Germinal center (tissue), 1 donor: ENCODE results near the gene SPG21.
"Not testable (repeated sequence)": the region's sequence is repeated elsewhere in the genome, so short reads cannot be mapped to it uniquely, and the experiment has no call there.

Source experiments
- DNase-seq: peaks from one replicate; pipeline ENCODE4 v3.0.0; 2012; ENCODE audit warnings: mixed read lengths, low spot score

Gene SPG21, protein sequence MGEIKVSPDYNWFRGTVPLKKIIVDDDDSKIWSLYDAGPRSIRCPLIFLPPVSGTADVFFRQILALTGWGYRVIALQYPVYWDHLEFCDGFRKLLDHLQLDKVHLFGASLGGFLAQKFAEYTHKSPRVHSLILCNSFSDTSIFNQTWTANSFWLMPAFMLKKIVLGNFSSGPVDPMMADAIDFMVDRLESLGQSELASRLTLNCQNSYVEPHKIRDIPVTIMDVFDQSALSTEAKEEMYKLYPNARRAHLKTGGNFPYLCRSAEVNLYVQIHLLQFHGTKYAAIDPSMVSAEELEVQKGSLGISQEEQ

DNA sequence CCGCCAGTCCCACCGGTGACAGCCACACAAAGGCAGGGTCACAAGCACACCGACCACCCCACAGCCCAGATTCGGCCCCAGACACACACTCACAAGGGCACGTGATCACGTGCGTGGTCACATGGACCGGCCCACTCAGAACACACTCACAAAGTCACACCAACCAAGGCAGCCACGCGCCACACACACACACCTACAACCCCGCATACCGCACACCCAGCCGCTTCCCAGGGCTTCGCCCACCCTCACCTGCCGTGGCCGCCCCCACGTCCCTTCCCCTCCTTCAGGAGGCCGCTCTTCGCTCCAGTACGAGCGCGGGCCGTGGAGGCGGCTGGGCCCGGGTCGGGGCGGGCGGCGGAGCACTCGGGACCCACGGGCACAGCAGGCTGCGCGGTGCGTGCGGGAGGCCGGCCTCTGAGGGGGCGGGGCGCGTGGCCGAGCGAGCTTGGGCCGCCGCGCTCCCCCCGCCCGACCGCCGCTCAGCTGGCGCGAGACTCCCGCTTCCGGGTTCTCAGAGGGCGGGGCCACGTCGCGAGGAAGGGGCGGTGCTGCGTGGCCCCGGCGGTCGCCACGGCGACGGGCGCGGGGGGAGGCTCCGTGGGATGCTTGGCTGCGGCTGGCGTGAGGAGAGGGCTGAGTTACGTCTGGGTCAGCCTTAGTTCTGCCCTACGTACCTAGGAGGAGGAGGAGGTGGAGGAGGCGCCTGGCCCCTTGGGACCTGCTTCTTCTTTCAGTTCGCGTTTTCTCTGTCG is at the start of gene SPG21:
Gene SPG21 (minus strand): TSS at position 499 of the 752 bp plus-strand sequence. CDS start 6,345 bp downstream, outside the sequence.
- DNase-seq = peak; percentile 97

DNA sequence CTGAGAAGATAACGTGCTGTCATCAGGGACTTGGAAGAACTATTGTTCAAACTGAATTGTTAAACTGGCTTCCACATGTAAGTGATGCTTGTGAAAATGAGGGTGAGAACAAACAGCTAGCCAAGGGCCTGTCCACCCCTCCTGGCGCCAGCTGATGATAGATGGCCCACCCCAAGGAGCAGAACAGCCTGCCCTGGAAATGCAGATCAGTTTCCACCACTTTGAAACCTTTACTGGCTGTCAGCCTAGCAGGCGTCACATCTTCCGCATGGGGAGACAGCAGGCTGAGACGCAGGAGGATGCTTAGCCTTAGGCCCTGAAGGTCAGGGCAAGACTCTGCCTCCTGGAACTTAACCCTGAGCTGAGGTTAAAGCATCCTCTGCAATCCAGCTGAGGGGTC is 49.1 kb upstream of the SPG21 start:
- DNase-seq = no peak

DNA sequence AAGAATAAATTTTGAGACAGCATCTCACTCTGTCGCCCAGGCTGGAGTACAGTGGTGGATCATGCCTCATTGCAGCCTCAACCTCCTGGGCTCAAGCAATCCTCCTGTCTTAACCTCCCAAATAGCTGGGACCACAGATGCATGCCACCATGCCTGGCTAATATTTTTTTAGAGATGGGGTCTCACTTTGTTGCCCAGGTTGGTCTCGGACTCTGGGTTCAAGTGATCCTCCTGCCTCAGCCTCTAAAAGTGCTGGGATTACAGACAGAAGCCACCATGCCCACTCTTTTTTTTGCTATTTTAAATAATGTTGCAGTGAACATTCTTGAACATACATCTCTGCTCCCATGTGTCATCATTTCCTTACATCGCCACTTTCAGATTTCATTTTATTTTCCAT is 48.7 kb upstream of the SPG21 start:
- no peak for DNase-seq

DNA sequence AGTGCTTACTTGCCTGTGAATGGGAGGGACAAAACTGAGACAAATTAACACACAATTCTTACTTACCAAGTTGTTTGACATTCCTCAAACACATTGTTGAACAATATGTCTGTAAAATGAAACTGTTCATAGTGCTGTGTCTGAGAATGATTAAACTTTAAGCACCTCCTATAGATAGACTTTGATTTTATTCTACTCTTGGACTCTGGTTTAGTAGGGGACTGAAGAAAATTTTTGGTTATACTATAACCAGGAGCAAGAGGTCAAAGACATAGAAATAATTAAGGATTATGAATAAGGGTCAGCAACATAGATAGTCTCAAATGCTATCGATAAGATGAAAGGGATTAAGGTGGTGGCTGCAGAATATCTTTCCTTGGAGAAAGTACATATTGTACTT is 47.6 kb upstream of the SPG21 start:
- DNase-seq = no peak

DNA sequence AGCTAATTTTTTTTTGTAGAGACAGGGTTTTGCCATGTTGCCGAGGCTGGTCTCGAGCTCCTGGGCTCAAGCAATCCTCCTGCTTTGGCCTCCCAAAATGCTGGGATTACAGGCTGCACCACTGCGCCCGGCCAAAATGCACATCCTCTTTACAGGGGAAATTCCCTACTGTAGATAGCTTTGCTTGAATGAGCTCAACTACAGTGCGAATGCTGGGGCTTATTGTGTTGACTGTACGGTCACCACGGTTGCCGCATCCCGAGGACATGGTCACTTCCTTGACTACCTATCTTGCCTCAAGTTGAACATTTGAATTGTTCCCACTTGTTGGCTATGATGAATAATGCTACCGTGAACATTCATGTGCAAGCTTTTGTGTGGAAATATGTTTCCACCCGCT is 45.0 kb upstream of the SPG21 start:
- DNase-seq = no peak

DNA sequence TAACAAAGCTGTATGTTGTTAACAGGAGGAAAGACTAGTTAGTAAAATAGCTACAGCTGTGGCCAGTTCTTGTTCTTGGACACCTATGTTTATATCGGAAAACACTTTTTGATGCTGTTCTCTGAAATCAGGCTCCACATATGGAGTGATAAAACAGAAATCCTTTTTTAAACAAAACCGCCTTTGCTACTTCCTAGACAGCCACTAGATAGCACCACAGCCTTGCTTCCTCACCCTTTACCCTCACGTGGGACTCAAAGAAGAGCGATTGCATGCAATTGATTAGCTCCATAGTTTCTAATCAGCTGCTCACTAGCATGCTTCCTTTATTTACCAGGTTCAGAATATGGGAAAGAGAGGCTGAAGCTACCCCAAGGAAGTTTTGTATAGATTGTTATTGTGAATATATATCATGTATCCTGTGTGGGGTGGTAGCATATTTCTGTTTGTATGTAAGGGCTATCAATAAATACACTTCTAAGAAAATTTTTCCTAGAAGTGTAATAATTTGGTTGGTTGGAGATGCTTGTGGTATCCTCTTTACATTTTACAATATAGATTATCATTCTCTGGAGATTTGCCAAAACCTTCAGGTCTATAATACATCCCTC is 44.0 kb upstream of the SPG21 start:
- DNase-seq = peak; percentile 46

DNA sequence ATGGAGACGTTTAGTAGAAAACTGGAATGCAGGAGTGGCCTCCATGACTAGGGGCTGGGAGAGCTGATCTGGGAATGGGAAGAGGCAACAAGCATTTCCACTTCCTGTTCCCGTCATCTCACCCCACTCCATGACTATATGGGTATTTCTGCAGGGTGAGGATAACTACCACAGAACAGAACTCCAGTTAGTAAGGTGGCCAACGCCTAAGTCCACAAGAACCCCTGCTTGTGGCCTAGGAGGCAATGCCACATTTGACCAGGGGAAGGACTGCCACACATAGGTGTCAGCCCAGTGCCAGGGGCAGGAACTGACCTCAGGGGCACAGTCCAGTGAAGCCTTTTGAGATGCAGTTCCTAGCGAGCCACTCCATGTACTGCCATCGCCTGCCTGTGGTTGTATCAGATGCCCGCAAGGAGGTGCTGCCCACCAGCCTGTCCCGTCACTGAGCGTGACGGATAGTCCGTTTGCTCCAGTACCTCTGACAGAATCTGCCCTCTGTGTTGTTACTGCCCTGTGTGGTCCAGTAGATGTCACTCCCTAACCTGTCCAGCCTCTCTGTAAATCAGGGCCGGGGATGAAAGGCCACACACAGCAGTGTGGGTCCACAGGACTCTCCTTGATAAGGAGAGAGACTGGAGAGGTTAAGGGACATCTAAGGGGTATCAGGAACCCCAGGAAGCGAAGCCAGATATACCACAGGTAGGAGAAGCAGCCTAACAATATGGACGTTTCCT is 43.3 kb upstream of the SPG21 start:
- peak; percentile 57 for DNase-seq

DNA sequence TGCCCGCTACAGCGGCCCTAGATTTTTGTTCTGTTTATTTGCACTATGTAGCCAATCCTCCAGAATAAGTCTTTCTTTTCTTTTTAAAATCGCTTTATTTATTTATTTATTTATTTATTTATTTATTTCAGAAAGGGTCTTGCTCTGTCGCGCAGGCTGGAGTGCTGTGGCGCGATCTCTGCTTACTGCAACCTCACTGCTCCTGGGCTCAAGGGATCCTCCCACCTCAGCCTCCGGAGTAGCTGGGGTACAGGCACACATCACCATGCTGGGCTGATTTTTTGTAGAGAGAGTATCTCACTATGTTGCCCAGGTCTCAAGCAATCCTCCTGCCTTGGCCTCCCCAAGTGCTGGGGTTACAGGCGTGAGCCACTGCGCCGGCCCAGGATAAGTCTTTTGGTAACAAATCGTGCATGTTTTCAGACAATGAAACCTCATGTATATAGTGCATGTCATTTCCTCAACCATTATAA is 40.1 kb upstream of the SPG21 start:
- no peak for DNase-seq

DNA sequence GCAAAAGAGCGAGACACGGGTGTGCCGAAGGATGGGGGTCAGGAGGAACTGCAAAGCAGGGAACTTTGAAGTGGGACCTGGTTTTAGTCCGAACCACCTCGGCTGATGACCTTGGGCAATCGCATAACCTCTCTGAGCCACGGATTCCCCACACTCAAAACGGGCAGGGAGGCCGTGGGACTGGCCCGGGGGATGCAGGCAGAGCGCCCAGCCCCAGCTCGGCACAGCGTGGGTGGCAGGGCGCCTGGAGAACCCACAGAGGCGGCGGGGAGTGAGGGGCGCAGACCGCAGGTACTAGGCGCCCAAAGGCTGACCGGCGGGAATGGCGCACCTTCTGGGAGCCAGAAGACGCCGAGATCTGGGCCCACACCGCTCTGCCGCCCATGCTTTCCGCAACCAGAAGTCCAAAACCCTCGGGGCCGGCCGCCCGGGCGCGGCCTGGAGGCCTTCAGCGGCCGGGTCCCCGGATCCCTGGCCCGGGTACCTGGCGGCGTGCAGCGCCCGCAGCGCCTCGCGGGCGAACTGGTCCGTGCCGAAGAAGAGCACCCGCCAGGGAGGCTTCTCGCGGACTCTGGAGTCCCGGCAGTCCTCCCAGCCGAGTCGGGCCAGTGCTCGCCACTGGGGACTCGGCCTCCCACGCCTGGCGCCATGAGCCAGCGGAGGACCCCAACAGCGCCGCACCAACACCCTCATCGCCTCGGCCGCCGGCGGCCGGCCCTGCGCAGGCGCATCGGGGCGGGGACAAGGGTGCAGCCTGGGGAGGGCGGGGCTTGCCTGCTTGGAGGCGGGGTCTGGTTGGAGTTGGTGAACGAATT is 39.4 kb upstream of the SPG21 start, which contains the start of gene MTFMT:
Gene MTFMT (minus strand): TSS at position 719 of the 815 bp plus-strand sequence. CDS start 26 bp downstream, at position 693.
- DNase-seq = peak; percentile 99

DNA sequence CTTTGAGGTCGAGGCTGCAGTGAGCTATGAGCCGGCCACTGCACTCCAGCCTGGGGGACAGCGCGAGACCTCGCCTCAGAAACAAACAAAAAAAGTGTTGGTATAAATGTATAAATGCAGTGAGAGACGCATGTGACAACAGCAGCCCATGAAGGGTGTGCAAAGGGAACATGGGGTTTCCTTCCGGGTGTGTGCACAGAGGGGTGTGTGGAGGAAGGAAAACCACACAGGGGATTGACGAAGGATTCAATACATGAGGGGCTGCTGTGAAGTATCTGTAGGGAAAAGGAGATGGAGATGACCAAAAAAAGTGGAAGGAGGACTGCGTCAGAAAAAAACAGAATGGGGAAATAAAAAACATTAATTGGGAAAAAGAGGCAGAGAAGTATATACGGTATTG is 38.6 kb upstream of the SPG21 start:
- no peak for DNase-seq

DNA sequence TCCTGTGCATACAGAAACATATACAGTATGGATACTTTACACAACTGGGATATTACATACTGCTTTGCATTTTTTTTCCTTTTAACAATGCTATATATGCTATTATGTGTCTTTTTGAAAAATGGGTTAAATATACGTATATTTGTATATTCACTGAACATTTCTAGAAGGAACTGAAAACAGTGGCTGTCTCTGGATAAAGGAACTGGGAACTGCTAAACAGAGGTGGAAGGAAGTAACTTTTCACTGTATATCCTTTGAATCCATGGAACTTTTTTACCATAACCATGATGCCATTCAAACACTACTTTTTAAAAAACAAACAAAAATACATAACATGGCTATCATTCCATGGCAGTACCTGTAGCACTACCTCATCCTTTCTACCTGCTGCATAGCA is 37.9 kb upstream of the SPG21 start:
- DNase-seq = no peak

DNA sequence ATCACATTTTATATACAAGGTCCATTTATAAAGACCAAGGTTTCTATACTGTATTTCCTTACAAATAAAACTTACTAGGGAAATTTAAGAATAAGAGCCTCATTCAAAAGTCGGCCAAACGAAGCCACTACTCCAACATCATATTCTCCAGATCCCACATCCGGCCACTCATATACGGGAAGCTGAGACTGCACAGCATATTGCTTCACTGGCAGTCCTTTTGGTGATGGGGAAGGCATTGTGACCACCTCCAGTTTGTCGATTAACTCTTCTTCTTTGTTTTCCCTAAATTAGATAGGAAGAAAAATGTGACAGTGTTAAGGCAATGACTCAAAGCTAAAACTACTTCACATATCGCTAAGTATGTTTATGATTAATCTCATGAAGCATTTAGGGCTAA is 37.0 kb upstream of the SPG21 start:
- DNase-seq = no peak

DNA sequence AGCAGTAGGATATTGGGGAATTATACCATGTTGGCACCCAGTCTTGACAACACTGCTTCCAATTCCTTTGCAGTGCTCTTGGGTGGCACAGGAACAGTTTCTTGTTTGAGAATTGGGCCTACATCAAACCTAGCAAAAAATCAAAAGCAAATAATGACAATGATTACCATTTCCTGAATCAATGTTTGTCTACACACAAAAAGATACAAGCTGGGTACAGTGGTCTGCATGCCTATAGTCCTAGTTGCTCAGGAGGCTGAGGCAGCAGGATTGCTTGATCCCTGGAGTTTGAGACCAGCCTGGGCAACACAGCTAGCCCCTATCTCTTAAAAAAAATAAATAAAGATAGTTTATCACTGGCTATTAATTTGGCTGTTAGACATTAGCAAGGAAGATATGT is 31.8 kb upstream of the SPG21 start:
- DNase-seq = no peak

DNA sequence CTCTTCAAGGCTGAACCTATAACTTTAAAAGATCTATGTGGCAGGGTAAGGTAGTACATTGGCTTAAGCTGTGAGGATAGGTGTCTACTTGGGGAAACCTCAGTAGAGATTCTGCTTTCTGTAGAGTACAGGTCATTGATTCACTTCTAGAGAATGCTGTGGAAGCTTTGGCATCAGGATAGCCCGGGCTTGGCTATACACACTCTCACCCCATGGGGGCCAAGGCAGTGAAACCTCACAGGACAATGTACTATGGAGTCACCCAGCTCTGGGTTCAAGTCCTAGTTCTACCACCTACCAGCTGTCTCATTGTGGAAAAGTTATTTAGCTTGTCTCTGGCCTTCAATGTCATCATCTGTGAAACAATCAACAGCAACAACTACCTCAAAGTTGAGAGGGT is 30.7 kb upstream of the SPG21 start:
- no peak for DNase-seq

DNA sequence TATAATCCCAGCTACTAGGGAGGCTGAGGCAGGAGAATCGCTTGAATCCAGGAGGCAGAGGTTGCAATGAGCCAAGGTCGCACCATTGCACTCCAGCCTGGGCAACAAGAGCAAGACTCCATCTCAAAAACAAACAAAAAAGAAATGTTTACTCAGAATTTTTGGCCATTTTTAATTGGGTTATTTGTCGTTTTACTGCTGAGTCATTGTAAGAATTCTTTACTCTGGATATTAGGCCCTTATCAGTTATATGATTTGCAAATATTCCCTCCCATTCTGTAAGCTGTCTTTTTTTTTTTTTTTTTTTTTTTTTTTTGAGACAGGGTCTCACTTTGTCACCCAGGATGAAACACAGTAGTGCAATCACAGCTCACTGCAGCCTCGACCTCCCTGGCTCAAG is 21.5 kb upstream of the SPG21 start:
- DNase-seq = not testable (repeated sequence)

DNA sequence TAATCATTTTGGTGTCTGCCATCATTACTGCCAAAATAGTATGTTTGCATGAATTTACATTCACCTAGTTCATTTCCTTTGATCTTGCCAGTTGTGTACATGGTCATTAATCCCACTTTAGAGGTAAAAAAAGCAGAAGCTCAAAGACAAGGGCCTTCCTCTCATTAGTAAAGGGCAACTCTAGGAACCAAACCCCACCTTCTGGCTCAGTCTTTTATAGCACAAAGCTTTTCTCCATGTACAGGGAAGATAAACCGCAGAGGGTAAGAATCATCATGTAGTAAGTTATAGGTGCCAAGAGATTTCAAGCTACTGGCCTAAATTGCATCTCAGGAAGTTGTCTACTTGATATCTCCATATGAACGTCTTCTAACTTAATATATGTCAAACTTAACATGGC is 19.3 kb upstream of the SPG21 start:
- no peak for DNase-seq

DNA sequence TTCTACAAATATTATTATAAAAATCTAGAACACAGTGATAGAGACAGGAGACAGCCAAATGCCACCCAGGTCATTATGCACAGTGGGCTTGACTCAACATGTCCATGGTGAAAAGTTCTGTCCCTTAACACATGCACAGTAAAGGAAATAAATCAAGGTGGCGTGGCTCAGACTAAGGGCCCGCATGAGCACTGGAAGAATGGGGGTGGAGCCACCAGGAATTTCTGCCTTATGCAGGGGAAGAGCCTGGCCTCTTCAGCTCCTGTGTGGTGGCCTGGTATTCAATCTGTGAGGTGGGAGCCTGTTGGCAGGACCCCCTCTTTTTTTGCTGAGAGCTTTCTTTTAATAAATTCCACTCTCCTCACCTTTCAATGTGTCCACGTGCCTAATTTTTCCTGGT is 17.2 kb upstream of the SPG21 start:
- no peak for DNase-seq

DNA sequence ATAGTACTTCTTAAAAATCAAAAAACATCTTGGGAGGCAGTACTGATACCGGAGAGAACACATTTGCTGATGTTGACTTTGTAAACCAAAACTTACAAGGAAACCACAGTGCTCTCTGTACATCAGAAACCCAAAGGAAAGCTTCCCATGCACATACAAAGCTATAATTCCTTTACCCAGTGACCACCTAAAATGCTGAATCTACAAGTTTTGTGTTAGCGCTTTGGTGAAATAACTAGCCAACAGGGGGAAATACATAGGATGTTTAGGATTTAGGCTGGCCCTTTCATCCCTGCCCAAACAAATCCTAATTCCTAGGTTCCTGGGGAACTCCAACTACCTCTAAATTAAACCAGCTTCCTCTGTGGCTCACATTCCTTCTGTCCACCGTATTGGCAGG is 15.3 kb upstream of the SPG21 start:
- no peak for DNase-seq

DNA sequence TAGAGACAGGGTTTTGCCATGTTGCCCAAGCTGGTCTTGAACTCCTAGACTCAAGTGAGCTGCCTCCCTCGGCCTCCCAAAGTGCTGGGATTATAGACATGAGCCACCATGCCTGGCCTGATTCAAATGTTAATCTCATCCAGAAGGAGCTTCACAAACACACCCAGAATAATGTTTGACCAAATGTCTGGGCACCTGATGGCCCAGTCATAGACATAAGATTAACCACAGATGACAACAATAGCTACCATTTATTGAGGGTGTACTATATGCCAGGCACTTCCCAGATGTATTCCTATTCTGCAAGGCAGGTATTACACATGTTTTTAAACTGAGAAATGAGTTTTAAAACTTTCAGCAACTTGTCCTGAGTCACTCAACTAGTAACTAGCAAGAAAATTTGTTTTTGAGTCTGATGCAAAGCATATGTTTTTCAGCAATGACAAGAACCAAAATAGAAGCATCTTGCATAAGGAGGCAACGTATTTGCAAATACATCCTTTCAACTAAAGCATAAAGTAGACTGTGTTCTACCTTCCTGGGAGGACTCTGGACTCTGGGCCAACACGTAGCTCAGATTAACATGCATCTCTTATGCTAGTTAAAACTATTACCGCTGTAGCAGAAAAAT is 8.1 kb upstream of the SPG21 start:
- DNase-seq = no peak

DNA sequence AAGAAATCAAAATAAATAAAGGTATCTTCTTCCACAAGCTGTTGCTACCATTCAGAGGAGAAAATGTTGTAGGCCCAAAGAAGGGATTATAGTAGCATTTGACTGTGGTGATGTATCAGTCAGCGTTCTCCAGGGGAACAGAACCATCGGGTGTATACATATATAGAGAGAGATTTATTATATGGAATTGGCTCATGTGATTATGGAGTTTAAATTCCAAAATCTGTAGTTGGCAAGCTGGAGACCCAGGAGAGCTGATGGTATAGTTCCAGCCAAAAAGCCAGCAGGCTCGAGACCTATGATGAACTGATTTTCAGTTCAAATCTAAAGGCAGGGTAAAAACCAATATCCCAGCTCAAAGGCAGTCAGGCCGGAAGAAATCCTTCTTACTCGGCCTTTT is 7.4 kb upstream of the SPG21 start:
- no peak for DNase-seq

DNA sequence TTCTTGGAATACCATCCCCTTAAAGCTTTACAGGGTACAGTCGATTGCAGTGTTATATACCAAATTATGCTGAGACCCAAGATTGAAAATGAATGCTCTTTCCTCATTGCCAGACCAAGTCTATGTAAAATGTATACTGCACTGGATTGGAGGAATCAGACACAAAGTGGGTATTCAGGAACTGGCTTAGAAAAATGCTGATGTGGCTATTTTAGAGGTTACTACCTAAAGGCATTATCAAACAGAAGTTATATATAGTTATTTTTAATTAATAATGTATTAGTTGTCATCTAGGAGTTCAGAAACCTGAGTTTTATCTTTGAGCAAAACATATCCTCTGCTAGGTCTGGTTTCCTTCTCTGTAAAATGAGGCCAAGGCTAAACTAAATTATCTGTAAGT is 3.6 kb upstream of the SPG21 start:
- DNase-seq = no peak
